Measurements from ENCODE around the gene GRAMD1B.

- TF ChIP-seq CTCF (IDR thresholded peaks at IDR 0.05) = peak; percentile 25 to 72 (median 65)
- TF ChIP-seq POLR2A (IDR thresholded peaks at IDR 0.05) = no peak
These were observed 22.7 kb upstream of the GRAMD1B start for GRCh38 chr11:123407130-123407995.

All from breast epithelium (tissue), 3 donors.